ENCODE data around the gene CDK5RAP1. TPM values are rescaled to one million over a fixed set of nuclear protein-coding genes. Genes with fewer than 3 reads are reported as not detected.

The CDK5RAP1 gene
- total RNA-seq, 4 donors from 2014 or later = 11.6 to 45.0 (median 22.4) TPM

DNA sequence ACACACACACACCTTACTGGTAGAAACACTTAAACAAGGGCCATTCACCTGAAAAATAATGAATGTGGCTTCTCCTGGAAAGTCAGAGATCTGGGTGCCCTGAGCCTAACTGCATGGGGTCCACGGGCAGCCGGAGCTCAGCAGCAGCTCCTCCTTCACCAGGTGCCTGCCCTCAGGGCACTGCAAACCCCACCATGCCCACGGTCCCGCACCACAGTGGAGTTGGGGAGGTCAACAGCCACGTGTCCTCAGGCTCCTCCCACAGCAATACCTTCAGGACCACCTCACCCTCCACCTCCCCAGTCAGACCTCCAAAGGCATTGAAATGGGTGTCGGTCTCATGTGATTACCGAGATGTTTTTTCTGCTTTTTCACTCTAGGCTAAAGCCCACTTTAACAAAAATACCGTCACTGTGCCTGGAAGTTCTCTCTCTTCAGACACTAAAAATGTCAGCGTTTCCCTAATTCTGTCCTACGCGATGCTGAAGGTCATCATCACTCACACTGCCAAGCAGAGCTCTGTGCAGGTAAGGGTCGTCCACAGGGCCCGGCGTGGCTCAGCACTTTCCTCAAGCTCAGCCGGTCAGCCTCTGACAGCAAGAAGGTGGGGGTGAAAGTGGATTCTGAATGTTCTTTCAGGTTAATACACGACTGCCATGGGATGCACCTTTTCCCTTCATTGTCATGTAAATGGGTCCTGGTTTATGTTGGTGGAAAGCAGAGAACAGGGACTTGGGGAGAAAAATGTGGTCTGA is 48.9 kb downstream of the CDK5RAP1 start:
- 77 to 80% methylated on average over 10 of the region's 16 CpGs for WGBS, 2 donors (ENCODE audit: low coverage in 1 of 2)
- Histone ChIP-seq H3K36me3 (peaks cover 0 to 82% of the 10 kb centered on the region in 2 donors), H3K9me3 (no peaks in the 10 kb centered on the region), H3K4me1 (no peaks in the 10 kb centered on the region), H3K4me3 (no peak overlapping the region), H3K27me3 (no peaks in the 10 kb centered on the region), H3K27ac (no peak overlapping the region)
- no peak for ATAC-seq
- TF ChIP-seq CTCF (IDR thresholded peaks at IDR 0.05) (no peak), POLR2AphosphoS5 (IDR thresholded peaks at IDR 0.05) (no peak), EP300 (IDR thresholded peaks at IDR 0.05) (no peak), POLR2A (IDR thresholded peaks at IDR 0.05) (no peak)

GRCh38 chr20:33351696-33352095 is 49.6 kb downstream of the CDK5RAP1 start:
- 89% methylated on average over 3 of the region's 3 CpGs; no CpG with 5 or more reads in 1 of the 2 donors for WGBS, 2 donors (ENCODE audit: low coverage in 1 of 2)
- Histone ChIP-seq H3K4me1 (no peaks in the 10 kb centered on the region), H3K27me3 (no peaks in the 10 kb centered on the region), H3K27ac (no peak overlapping the region), H3K9me3 (no peaks in the 10 kb centered on the region), H3K4me3 (no peak overlapping the region), H3K36me3 (peaks cover 0 to 75% of the 10 kb centered on the region in 2 donors)
- no peak for ATAC-seq
- TF ChIP-seq POLR2A (IDR thresholded peaks at IDR 0.05) = no peak
- no peak for TF ChIP-seq EP300 (IDR thresholded peaks at IDR 0.05)
- no peak for TF ChIP-seq CTCF (IDR thresholded peaks at IDR 0.05)
- no peak for TF ChIP-seq POLR2AphosphoS5 (IDR thresholded peaks at IDR 0.05)

DNA sequence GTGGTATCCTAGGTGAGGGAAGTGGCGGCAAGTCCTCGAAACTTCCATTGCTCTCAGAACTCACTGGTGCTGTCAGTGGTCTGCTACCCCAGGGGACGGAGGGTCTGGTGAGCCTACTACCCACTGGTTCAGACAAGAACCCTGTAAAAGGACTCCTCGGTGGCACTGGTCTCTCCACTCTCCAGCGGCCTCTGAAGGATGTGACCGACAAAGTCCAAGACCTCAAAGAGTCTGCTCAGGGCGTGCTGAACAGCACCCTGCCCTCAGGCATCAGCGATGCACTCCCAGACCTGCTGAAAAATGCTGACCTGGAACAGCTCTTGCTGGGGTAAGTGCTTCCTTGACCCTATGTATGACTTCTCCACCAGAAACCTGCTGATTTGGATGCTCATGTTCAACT is 51.8 kb downstream of the CDK5RAP1 start:
- no peak overlapping the region for H3K4me3 ChIP-seq
- ATAC-seq = no peak
- no peak overlapping the region for H3K27ac ChIP-seq
- H3K27me3 ChIP-seq = no peaks in the 10 kb centered on the region
- H3K36me3 ChIP-seq = peaks cover 0 to 53% of the 10 kb centered on the region in 2 donors
- H3K4me1 ChIP-seq = no peaks in the 10 kb centered on the region
- 80% methylated on average over 1 of the region's 8 CpGs; no CpG with 5 or more reads in 1 of the 2 donors for WGBS, 2 donors (ENCODE audit: low coverage in 1 of 2)
- H3K9me3 ChIP-seq = no peaks in the 10 kb centered on the region
- TF ChIP-seq POLR2A (IDR thresholded peaks at IDR 0.05) (no peak), CTCF (IDR thresholded peaks at IDR 0.05) (no peak)

DNA sequence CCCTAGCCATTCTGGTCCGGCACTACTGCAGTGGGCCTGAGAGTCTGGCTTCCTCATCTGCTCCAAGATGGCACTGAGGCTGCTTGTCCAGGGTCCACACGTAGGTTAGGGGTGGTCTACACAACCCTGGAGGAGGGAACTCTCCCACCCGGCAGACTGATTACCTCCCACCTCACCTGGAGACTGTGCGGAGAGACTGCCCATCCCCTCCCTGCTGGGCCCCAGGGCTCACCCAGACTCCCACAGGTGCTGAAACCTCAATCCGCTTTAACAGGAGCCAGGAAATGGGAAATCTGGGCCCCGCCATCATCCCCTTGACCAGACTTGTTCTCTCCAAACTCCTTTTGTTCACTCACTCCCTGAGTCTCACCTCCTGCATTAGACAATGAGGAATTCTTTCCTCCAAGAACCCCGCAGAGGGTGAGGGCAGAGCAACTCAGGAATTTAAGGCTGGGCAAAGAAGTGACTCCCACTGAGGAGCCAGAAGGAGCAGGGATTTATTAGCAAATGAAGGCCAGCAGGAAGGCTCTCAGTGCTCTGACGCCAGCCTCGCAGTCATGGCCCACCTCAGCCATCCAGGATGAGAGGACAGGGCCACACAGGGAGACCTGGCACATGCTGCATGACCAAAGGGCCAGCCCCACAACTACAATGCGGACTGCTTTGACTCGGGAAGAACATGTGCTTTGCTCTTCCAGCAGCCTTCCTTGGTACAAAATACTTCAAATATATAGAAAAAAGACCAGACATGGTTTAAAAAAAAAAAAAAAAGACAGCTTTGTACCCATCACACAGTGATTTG is 53.0 kb downstream of the CDK5RAP1 start:
- no peak for ATAC-seq
- Histone ChIP-seq H3K27ac (no peak overlapping the region), H3K36me3 (peaks cover 0 to 41% of the 10 kb centered on the region in 2 donors), H3K27me3 (no peaks in the 10 kb centered on the region), H3K4me1 (no peaks in the 10 kb centered on the region), H3K4me3 (no peak overlapping the region), H3K9me3 (no peaks in the 10 kb centered on the region)
- TF ChIP-seq POLR2AphosphoS5 (IDR thresholded peaks at IDR 0.05) = no peak
- TF ChIP-seq CTCF (IDR thresholded peaks at IDR 0.05) = no peak
- no peak for TF ChIP-seq EP300 (IDR thresholded peaks at IDR 0.05)
- TF ChIP-seq POLR2A (IDR thresholded peaks at IDR 0.05) = no peak
- WGBS, 2 donors (ENCODE audit: low coverage in 1 of 2) = 90 to 100% methylated on average over 1 to 4 of the region's 11 CpGs
